ENCODE data around the gene HIPK4.
"Not testable (repeated sequence)": the region's sequence is repeated elsewhere in the genome, so short reads cannot be mapped to it uniquely, and the experiment has no call there.

HIPK4 gene

DNA sequence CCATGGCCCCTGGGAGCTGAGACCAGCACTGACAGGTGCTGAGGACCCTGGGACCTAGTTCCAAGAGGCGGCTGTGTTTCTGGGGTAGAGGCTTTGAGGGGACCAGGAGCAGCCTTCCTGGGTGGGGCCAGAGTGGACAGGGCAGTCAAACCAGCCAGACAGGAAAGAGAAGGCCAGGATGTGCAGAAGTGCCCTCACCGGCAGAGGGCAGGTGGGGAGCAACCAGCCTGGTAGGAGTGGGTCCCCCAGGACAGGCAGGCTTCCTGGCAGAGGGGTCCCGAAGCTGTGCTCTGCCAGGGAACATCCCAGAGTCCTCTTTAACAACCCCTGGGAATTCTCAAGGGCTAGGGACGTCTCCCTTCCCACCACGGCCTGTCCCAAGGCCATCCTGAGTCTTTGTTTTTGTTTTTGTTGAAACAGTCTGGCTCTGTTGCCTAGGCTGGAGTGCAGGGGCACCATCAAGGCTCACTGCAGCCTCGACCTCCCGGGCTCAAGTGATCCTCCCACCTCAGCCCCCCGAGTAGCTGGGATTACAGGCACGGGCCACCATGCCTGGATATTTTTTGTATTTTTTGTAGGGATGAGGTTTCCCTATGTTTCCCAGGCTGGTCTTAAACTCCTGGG lies 3.0 kb upstream of the HIPK4 start:
- no peak for ATAC-seq

DNA sequence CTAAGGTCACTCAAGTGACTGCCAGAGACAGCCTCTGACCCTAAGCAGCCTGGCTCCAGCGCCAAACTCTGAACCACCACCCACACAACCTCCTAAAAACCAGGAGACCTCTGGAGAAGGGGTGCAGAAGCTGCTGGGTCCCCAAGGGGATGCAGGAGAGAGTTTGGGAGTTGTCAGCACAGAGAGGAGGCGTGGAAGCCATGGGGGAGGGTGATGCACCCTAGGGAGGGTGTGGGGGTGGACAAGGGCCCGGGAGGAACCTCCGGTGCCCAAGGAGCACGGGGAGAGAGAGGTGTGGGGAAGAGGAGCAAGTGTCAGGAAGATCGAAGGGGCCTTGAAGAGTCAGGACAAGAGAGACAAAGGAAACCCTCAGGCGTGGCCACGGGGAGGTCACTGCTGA lies 2.1 kb upstream of the HIPK4 start:
- ATAC-seq: no peak

DNA sequence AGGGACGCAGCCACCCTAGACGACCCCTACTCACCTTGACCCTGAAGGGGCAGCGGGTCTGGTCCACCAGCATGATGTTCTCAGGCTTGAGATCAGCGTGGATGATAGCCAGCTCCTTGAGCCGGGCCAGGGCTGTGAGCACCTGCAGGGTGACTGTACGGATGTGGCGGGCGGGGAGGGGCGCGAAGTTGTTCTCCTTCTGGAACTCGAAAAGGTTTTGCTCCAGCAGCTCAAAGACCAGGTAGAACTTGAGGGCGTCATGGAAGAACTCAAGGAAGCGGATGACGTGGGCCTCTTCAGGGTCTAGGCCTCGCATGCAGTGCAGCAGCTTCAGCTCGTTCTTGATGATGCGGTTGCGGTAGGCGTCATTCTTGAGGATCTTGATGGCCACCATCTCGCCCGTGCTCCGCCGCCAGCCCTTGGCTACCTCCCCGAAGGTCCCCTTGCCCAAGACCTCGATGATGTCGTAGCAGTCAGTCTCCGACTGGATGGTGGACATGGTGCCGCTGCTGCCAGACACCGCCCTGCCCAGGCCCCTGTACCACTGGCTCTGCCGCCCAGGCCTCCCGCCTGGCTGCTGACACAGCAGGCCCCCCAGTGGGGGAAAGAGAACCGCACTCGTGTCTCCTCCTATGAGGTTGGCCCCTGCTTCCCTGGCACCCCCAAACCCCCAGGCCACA lies 437 bp downstream of the HIPK4 start:
- ATAC-seq: no peak

DNA sequence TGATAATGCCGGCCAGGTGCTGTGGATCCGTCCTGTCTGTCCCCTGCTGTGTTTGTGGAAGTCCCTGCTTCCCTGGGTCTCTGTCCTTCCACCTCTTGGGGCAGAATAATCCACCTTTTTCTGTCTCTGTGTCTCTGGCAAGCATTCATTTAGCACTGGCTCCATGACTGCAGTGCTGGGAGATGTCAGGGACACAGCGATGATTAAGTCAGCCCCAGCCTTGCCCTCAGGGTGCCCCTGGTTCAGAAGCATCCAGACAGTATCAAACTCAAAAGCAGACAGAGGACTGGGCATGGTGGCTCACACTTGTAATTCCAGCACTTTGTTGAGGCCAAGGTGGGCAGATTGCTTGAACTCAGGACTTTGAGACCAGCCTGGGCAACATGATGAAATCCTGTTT lies 1.5 kb downstream of the HIPK4 start:
- no peak for ATAC-seq

DNA sequence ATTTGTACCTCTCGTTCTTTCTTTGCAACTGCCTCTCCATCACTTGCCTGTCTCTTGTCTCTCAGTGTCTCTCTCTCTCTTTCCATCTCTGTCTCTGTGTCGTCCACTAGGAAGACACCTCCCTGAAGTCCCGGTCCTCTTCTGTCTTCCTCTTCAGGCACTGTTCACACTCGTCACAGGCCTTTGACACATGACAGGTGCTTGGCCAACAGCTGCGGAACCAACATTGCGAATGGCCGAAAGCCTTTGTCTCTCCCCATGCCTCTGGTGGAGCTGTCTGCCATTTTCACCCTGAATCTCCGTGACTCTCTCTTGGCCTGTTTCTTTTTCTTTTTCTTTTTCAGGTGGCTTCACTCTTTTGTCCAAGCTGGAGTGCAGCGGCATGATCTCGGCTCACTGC lies 2.8 kb downstream of the HIPK4 start:
- ATAC-seq: no peak

DNA sequence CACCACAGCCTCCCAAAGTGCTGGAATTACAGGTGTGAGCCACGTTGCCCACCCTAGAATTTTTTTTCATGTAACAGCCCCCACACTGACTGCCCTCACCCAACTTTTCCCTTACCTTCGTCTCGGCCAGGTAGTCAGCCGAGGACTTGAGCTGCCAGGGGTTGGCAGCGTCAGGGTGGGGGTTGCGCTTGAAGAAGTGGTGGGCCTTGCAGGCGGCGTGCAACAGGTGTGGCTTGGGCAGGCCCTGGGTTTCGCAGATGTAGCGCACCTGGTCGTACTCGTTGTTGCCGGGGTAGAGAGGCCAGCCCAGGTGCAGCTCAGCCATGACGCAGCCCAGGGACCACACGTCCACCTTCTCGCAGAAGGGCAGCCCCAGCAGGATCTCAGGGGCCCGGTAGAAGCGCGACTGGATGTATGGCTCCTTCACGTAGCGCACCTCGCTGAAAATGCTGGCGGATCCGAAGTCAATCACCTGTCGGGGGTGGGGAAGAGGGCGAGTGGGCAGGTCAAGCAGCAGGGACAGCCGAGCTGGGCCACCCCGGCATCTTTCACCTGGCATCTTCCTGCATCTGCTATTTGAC lies 6.2 kb downstream of the HIPK4 start:
- ATAC-seq: no peak

DNA sequence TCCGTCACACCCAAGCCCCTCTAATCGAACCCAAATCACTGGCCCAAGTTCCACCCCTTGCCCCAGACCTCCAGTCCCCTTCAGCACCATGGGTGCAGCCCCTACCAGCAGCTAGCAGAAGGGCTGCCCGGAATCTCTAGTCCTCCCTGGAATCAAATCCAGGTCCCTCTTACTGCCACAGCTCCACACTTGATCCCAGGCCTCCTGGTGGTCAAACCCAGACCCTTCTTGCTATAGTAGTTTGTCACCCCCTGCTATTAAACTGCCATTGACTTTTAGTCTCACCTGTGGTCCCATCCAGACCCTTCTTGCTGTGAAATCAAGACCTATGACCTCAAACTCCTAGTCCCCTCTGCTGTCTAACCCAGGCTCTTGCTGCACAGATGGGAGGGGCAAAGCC lies 8.7 kb downstream of the HIPK4 start:
- ATAC-seq: no peak

DNA sequence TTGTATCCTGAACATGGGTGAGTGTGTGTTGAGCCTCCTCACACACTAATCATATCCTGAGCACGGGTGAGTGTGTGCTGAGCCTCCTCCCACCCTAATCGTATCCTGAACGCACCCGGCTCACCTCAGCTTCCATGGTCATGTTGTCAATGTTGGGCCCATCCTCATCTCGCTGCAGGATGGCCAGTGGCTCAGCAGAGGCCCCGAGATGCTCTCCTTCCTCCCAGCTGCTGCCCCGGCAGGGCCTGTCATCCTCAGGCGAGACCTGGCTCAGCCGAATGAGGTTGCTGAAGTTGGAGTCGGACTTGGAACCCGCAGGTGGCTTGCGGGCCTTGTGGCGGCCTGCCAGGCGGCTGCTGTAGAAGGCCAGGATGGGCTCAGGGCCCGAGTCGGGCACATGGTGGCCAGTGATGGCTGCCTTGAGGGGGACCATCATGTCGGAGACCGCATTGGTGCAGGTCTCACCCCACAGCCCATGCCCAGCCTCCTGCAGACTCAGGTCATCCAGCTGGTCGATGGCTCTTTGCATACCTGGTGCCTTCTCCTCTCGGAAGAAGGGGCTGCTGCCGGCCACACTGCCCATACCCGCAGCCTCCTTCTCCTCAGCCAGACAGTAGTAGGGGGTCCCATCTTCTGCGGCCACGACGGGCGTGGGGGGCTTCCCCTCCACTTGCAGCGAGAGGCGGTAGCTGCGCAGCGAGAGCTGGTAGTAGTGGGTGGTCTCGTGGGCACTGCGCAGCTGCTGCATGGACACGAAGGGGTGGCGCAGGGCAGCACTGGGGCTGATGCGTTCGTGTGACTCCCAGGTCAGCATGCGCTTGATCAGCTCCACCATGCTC lies 9.6 kb downstream of the HIPK4 start:
- ATAC-seq: no peak

DNA sequence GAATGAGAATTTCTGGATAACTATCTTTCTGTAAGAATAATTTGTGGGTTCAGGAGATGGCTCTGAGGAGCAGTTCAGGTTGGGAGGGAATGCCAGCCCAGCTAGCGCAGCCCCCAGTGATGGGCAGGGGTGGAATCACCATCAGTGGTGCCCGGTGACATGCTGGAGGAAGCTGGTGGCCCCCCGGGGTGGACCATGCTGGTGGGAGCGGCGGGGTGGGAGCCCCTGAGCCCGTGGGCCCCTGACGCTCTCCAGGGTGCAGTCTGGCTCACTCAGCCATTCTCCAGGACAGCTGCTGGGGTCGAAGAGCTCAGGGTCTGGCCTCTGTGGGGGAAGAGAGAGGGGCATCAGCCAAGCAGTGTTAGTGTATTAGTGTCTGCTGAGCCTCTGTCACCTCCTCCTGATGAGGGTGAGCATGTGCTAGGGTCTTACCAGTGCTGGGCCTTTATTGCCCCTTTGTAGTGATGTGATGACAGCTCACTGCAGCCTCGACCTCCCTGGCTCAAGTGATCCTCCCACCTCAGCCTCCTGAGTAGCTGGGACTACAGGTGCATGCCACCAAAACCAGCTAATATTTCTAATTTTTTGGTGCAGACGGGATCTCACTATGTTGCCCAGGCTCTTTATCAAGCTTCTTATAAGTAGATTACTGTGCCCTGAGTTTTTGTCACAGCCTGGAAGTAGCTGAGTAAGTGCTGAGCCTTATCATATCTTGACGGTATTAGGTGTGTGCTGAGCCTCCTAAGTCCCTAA lies 10.4 kb downstream of the HIPK4 start:
- ATAC-seq: no peak

DNA sequence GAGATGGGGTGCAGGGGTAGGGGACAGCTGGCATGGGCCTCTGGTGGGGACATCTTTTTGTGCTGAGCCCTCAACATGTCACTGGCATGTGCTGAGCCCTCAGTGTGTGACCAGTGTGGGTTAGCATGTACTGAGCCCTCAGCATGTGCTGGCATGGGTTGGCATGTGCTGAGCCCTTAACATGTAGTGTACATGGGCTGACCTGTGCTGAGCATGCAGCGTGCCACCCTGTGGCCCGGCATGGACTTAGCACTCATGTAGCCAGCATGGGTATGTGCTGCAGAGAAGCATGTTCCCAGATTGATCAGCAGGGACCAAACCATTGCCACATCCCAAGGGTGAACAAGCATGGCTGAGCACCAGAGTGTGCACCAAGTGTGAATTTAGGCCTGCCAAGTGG lies 11.5 kb downstream of the HIPK4 start:
- no peak for ATAC-seq

DNA sequence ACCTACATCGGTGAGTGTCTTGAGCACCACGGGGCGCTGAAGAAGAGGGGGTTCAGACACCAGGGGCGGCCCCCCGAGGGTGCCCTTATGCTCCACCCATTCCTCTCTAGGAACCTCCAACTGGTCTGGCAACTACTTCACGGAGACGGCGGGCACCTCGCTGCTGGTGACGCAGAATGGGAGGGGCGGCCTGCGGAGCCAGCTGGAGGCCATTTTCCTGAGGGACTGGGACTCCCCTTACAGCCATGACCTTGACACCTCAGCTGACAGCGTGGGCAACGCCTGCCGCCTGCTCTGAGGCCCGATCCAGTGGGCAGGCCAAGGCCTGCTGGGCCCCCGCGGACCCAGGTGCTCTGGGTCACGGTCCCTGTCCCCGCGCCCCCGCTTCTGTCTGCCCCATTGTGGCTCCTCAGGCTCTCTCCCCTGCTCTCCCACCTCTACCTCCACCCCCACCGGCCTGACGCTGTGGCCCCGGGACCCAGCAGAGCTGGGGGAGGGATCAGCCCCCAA lies 12.1 kb downstream of the HIPK4 start:
- no peak for ATAC-seq

DNA sequence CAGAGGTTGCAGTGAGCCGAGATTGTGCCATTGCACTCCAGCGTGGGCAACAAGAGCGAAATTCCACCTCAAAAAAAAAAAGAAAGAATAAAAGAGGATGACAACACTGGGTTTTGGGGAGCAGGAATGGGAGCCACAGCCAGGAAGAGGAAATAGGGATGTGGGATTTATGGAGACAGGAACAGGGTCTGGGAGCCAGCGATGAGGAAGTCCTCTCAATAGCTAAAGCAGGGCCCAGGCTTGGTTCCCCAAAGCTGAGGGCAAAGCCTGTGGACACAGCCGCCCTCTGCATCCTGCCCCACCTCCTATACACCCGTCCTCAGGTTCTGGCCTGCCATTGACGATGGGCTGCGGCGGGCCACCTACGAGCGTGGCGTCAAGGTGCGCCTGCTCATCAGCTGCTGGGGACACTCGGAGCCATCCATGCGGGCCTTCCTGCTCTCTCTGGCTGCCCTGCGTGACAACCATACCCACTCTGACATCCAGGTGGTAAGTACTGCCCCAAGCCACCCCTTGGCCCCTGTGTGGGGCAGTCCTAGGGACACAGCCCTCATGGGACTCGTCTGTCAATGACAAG lies 13.6 kb downstream of the HIPK4 start:
- ATAC-seq: no peak

DNA sequence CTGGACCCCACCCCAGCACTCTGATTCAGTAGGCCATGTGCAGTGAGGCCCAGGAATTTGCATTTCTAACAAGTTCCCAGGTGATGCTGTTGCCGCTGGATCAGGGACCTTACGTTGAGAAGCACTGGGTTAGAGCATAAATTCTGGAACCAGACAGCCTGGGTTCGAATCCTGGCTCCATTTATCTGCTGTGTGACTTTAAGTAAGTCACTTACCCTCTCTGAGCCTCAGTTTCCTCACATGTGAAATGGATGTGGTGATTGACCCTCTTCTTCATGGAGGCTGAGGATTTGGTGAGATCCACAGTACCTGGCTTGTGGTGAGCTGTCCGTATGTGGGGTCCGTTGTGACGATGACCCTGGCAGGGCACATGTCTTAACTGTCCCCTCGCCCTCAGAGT lies 15.9 kb downstream of the HIPK4 start:
- no peak for ATAC-seq

DNA sequence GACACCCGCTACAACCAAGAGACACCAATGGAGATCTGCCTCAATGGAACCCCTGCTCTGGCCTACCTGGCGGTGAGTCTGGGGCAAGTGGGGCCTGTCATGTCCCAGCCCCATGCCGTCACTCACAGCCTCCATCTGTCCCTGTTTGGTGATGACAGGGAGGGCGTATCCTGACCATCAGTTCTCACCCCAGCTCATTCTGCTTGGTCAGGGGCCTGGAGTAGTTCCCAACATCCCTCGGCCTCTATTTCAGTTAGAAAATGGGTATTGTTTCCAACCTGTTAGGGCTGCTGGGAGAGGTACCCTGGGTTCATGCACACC lies 18.2 kb downstream of the HIPK4 start:
- ATAC-seq: no peak

DNA sequence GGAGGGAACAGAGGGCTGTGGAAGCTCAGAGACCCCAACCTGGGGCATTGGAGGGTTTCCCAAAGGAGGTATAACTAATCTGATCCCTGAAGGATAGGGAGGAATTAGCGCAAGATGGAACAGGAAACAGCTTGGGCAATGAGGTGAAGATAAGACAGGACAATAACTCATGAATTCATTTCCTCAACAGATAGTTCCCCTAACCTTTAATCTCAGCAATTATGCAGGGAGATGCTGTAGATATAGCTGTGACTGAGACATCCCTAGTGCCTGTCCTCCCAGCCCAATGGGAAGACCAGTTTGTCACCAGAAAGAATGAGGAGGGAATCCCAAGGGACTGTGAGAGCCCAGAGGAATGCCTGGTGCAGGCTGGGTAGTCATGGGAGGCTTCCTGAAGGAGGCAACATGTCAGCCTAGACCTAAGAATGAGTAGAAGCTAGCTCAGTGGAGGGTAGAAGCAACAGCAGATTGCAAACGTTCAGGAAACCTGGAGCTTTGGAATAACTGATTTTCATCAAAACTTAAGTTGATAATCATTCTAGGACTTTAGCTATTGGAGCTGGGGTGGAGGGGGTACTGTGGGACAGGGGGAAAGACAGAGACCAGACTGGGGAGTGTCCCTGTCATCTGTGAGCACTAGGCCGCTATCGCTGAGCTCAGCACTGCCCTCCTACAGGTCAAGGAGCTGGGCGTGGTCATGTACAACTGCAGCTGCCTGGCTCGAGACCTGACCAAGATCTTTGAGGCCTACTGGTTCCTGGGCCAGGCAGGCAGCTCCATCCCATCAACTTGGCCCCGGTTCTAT lies 18.8 kb downstream of the HIPK4 start:
- no peak for ATAC-seq

DNA sequence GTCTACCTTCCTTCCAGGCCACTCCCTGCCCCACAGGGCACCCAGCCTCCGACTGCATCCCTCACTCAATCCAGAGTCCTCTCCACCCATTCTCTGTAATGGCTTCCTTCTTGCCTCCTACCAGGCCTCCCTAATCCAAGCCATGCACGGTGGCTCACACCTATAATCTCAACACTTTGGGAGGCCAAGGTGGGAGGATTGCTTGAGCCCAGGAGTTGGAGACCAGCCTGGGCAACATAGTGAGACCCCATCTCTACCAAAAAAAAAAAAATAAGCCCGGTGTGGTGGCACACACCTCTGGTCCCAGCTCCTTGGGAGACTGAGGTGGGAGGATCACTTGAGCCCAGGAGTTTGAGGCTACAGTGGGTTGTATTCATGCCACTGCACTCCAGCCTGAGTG lies 19.7 kb downstream of the HIPK4 start:
- not testable (repeated sequence) for ATAC-seq

DNA sequence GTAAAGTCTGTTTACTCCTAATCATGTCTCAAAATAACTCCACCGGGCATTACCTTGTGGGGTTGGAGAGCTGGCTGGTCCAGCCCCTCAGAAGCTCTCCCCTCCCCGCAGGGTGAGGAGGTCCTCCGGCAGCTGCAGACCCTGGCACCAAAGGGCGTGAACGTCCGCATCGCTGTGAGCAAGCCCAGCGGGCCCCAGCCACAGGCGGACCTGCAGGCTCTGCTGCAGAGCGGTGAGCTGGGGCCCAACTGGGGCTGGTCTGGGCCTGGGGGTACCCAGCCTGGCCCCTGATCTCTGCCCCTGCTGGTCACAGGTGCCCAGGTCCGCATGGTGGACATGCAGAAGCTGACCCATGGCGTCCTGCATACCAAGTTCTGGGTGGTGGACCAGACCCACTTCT lies 20.2 kb downstream of the HIPK4 start:
- ATAC-seq: no peak

DNA sequence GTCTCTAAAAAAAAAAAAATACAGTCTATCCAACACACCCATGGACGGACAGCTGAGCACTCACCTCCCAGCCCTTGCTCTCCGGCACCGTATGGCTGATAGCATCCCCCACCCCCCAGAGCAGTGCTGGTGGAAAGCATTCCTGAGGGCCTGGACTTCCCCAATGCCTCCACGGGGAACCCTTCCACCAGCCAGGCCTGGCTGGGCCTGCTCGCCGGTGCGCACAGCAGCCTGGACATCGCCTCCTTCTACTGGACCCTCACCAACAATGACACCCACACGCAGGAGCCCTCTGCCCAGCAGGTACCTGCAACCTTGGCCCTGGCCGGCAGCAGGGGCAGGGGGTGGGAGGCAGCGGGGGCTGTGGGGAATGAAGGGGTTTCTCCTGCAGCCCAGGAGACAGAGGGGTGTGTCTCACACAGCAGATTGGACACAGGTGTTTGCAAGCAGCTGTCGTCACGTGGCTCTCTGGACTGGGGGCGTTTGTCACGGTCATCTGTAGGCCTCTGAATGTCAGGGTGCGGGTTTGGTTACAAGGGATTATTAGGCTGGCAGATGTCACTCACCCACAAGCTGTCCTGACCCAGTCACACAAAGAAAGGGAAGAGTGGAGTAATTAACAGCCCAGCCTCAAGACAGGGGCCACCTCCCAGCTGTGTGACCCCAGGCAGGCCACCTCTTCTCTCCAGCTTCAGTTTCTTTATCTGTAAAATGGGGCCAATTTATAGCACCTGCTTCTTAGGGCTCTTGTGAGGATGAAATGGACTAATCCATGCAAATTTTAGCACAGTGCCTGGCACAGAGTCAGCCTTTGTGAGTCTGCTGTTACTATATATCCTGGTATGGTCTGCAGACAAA lies 22.2 kb downstream of the HIPK4 start:
- ATAC-seq: no peak

DNA sequence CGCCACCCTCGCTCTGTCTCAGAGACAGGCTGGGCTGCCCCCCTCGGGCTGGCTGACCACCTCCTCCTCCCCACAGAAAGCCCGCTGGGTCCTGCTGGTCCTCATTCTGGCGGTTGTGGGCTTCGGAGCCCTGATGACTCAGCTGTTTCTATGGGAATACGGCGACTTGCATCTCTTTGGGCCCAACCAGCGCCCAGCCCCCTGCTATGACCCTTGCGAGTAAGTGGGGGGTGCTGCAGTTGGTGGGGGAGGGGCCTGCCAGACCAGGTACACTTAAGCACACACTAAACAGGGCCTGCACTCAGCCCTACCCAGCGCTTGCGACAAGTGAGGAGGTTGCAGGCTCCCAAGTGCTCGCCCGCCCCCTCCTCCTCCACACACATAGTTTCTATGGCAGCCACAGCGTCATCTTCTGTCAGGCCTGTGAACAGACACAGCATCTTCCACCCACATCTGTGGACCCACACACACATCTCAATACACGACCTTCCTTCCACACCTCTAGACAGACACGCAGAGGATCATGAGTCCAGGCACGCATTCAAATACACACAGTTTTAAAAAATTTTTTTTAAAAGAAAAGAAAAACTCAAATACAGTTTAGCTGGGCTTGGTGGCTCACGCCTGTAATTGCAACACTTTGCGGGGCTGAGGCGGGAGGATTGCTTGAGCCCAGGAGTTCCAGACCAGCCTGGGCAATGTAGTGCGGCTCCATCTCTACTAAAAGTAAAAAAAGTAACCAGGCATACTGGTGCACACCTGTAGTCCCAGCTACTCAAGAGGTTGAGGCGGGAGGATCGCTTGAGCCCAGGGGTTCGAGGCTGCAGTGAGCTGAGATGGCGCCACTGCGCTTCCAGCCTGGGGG lies 23.1 kb downstream of the HIPK4 start:
- ATAC-seq: no peak
